DMS153 (cell line): ENCODE results near the gene MTMR3.

Experiments used
- DNase-seq: peaks from one replicate; lab custom pipeline; 2025; lab: John Stamatoyannopoulos, UW

The MTMR3 gene

DNA sequence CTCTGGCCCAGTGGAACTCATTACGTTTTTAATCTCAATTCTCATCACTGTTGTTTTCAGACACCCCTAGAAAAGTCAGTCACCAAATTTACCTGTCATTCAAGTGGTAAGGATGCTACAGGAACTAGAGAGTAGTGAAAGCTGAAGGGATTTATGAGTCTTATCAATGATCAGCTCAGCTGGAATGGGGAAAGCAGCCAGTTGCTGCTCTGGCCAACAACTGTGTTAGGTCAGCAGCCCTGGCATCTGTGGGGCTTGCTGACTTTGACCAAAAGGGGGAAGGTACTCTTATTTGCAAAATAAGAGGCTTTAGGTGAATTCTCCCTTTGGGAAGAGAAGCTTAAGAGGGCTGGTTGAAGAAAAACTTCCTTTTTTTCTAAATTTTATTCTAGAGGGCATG, 121.1 kb downstream of the MTMR3 start:
- no peak for DNase-seq

- no peak for DNase-seq
Measured at GRCh38 chr22:30004694-30005093, 121.7 kb downstream of the MTMR3 start.

DNA sequence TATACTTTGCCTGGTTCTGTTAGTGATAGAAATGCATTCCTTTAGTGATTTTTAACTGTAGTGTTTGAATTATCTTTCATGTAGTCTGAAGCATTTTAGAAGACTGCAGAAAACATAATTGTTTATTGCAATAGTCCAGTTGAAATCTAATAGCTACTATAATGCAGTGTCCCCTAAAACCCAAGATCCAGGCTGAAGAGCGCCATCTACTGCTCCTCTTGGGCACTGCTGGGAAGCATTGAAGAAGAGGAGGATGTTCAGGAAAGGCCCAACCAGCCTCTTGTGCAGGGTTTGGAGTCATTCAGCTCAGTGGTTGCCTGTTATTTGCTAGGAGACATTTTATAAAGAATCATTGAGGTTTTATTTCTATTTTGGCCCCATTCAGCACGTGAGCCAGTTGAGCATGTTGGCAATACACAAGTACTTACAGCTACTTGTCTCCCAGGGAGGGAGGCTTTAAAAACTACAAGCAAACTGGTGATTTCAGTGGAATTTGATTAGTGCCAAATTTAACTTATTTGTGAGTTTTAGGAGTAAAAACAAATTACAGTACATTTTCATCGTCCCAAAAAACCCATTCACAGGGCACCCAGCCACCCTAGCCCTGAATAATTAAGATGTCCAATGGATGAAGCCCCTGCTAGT, 122.4 kb downstream of the MTMR3 start:
- peak; percentile 55 for DNase-seq

DNA sequence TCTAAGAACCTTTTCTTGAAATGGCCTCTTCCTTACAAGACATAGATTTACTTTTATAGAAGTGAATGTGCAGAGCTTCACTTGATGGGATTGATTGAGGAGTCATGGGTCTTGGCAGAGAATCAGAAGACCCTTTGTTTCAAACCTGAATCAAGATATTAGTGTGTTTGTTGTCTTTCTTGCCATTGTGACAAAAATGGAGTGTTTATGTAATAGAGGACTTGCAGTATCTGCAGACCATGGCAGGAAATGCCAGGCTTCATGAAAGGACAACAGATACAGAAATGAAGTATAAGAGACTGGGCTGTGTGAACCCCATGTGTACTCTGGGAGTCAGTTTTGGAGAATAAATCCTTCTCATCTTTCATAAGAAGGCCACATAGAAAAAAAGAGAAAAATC, 124.4 kb downstream of the MTMR3 start:
- DNase-seq = no peak

DNA sequence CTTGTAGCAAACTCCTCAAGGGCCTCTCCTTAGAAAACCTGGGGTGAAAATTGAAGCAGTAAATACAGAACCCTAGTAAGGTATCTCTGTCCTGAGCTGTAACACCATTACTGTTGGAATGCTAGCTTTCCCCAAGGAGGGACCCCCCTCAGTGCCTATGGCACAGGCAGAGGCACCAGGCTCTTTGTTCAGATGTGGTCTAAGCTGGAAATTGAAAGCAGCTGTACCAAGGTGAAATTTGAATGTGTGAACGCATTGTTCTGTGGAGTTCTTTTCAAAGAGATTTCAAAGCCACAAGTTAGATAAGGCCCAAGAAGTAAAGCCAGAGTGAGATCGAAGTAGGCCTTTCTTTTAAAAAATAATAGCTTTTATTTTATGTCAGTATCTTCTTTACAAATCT, 125.4 kb downstream of the MTMR3 start:
- no peak for DNase-seq

DNA sequence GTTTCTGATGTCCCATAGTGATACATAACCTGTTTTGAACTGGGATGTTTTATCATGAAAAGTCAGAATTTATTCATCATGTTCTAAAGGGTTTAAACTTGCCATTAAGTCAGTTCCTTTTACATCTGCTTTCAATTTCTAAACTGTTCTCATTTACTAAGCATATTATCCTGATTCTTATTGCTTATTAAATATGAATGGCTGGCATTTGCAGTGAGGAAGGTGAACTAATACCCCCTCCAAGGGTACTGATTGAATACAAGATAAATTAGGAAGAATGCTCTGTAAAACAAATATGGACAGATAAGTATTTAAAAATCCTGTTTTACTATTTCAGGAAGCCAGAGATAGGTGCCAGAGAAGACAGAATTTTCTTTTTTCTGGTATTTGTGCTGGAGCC, 126.5 kb downstream of the MTMR3 start:
- DNase-seq = no peak

- DNase-seq = no peak
Measured at GRCh38 chr22:30010789-30011405, 127.9 kb downstream of the MTMR3 start.

GRCh38 chr22:30013201-30013600, 130.2 kb downstream of the MTMR3 start:
- no peak for DNase-seq

GRCh38 chr22:30014244-30014643, 131.3 kb downstream of the MTMR3 start:
- DNase-seq = no peak

- DNase-seq = no peak
Measured at GRCh38 chr22:30015229-30015797, 132.3 kb downstream of the MTMR3 start.

- DNase-seq = no peak
Measured at GRCh38 chr22:30015846-30016245, 132.9 kb downstream of the MTMR3 start.

- no peak for DNase-seq
Measured at GRCh38 chr22:30016596-30016995, 133.6 kb downstream of the MTMR3 start.

DNA sequence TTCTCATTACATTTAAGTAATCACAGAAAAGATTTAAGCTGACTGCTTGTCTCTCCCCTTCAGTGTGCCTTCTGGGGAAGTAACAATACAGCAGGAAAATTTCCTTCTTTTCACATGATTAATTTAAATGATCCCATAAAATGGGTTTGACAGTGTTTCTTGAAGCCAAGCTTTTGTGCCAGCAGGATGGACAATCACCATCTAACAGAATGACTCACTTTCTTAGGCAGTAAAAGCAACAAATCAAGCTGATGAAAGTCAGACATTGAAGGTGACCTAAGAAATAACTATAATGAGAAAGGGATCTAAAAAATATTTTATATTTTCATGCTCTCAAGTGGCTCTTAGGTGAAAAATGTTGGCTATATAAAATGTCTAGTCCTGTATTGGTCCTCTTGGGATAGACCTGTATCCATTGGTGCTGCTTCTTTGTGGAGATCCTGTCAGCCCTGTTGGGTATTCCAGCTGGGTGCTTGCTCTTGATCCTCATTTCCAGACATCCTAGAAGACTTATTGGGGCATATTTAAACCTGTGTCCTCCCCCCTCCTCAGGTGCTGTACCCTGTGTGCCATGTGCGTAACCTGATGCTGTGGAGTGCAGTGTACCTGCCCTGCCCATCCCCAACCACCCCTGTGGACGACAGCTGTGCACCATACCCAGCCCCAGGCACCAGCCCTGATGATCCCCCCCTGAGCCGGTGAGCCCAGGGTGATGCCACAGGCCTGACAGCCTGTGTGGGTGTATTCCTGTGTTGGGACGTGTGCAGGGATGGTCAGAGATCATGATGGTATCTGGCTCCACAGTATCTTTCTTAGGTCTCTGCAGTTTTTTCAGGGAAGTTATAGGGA, 134.6 kb downstream of the MTMR3 start:
- no peak for DNase-seq

- no peak for DNase-seq
Measured at GRCh38 chr22:30020511-30020910, 137.5 kb downstream of the MTMR3 start.

DNA sequence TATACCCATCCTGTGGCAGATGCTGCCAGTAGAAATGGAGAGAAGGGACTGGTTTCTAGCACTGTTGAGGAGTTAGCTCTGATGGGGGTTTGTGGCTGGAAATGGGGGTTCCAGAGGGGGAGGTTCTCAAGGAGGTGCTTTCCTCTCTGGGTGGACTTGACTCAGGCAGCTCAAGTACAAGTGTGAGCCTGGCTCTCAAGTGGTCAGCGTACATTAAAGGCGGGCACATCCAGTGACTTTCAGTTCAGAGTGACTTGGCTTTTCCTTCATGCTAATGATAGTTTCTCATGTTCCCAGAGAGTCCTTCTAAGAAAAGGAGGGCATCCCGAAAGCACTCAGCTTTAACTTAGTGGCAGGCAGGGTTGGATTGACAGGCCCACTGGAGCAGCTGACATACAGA, 138.4 kb downstream of the MTMR3 start:
- no peak for DNase-seq

DNA sequence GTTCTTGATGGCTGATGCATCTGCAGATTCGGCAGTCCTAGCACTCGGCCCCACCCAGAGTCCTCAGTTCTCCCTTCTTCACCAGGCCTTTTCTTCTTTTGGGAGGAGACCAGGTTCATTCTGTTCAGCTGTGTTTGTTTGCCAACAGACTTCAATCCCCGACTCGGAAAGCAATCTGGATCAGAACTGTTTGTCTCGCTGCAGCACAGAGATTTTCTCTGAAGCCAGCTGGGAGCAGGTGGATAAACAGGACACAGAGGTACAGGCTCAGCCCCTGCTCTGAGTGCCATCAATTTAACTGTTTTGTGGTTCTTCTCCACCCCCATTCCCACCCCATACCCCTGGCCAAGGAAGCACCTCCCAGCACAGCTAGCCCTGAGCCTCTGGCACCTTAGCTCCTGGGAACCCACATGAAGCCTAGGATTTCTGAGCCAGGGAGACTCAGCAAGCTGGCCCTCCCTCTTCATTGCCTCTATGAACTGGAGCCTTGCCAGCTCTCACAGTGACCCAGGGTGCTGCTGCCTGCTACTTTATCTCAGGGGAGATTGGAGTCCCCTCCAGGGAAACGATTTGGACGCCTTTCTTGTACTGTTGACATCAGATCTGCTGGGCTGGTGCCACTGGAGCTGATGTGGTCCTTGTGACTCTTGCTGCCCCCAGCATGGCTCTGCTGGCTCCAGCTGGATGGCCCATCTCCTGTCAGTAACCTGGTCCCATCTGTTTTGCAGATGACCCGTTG, 139.1 kb downstream of the MTMR3 start:
- DNase-seq = no peak

- DNase-seq = no peak
Measured at GRCh38 chr22:30023099-30023660, 140.2 kb downstream of the MTMR3 start.

DNA sequence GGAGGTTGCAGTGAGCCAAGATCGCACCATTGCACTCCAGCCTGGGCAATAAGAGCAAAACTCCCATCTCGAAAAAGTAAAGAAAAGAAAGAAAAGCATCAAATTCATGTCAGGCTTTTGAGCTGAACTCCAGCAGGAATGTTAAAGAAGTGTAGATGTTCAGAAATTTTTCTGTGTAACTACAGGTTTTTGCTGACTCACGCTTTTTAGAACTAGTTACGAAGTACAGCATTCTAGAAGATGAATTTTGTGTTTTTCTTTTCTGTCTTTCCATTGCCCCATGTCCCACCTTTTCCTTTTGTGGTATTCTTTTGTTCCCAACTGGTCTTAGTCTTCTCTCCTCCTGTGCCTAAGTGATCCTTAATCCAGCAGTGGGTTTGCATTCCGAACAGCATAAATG, 141.3 kb downstream of the MTMR3 start:
- DNase-seq = no peak

DNA sequence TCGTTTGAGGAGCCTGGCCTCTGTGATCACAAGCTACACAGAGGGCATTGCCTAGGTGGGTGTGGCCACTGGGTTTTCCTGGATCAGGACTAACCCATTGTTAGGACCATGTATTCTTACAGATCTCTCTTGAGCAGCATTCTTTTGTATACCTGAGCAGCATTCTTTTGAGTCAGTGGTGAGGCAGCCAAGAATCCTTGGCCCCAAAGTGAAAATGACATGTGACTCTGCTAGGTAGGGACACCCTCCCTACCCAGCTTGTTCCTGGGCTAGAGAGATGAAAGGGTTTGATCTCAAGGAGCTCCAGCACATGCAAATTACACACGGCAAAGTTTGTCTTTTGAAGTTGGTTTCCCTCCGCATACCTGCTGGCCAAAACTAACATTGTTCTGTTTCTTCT, 142.2 kb downstream of the MTMR3 start:
- DNase-seq = no peak

GRCh38 chr22:30026756-30027155, 143.8 kb downstream of the MTMR3 start:
- DNase-seq = no peak

- no peak for DNase-seq
Measured at GRCh38 chr22:30027169-30027568, 144.2 kb downstream of the MTMR3 start.

DNA sequence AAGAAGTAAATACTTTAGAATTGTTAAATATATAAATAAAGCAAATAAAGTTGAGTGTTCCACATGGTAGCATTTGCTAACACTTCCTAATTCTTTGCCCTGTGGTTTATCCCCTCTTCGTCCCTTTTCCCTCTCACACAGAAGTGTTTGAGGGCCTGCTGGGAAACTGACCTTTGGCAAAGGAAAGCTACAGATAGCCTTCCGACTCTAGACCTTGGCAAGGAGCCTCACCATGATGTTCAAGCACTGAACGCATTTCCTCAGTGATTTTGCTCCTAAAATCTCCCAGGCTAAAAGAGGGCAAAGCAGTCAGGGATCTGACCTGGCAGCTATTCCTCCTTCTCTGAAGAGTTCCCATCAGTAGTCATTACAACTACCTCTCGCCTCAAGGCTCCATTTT, 144.8 kb downstream of the MTMR3 start:
- DNase-seq = no peak
